Stimulated activated naive CD8-positive, alpha-beta T cell treated with anti-CD3 and anti-CD28 coated beads, Interleukin-15, amount 100 ng/mL, for 72 hours (primary cell): ENCODE data around the gene CFAP157.

Source experiments
- ATAC-seq: fragments of 150-1000 bp; cut with Tn5 transposase; 2 replicates; pipeline ENCODE4 v1.10.0; 2021; ENCODE audit warnings: mild to moderate bottlenecking, moderate library complexity
- DNase-seq, 2 donors: peaks; one replicate each; pipeline ENCODE4 v3.0.0; 2021 to 2022
- H3K27ac Mint-ChIP-seq, 2 donors: one replicate each; pipeline ENCODE4 v1.8.0; 2022; ENCODE audit warnings: mild to moderate bottlenecking in 2 of 2, mixed read lengths in 2 of 2, moderate library complexity in 2 of 2
- H3K27me3 Mint-ChIP-seq: one replicate; pipeline ENCODE4 v1.8.0; 2022; ENCODE audit warnings: mixed read lengths
- H3K4me1 Mint-ChIP-seq: one replicate; pipeline ENCODE4 v1.8.0; 2022; ENCODE audit warnings: mild to moderate bottlenecking, mixed read lengths
- H3K4me3 Mint-ChIP-seq, 2 donors: one replicate each; pipeline ENCODE4 v1.8.0; 2022; ENCODE audit warnings: mild to moderate bottlenecking in 2 of 2, mixed read lengths in 2 of 2, moderate library complexity in 1 of 2
- H3K9me3 Mint-ChIP-seq, 2 donors: one replicate each; pipeline ENCODE4 v1.8.0; 2022; ENCODE audit warnings: mixed read lengths in 2 of 2

Gene CFAP157

DNA sequence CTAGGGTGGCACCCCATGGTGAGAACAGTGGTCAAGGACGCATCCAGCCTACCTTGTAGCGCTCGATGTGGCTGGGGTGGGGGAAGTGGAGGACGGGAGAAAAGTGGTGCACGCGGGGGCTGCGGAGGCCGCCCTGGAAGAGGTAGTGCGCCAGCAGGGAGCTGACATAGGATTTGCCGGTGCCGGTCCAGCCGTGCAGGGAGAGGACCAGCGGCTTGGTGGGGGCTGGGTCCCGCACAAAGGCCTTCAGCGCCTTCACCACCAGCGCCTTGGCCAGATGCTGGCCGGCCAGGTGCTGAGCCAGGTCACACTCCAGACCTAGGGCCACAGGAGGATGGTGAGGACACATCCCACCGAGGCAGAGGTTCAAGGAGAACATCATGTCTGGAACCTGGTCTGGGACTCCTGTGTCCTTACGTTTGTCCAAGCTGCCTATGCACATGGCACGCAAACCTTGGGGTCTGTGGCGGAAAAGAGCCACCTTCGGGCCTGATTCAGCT is 27.5 kb downstream of the CFAP157 start:
- Mint-ChIP-seq H3K9me3 (no peaks in the 10 kb centered on the region), H3K27ac (peak overlapping the region in 1 of 2 donors; percentile 83), H3K4me3 (peak overlapping the region; percentile 76 to 85), H3K27me3 (no peaks in the 10 kb centered on the region), H3K4me1 (peaks cover 11% of the 10 kb centered on the region)
- ATAC-seq (no peak), DNase-seq (no peak)

DNA sequence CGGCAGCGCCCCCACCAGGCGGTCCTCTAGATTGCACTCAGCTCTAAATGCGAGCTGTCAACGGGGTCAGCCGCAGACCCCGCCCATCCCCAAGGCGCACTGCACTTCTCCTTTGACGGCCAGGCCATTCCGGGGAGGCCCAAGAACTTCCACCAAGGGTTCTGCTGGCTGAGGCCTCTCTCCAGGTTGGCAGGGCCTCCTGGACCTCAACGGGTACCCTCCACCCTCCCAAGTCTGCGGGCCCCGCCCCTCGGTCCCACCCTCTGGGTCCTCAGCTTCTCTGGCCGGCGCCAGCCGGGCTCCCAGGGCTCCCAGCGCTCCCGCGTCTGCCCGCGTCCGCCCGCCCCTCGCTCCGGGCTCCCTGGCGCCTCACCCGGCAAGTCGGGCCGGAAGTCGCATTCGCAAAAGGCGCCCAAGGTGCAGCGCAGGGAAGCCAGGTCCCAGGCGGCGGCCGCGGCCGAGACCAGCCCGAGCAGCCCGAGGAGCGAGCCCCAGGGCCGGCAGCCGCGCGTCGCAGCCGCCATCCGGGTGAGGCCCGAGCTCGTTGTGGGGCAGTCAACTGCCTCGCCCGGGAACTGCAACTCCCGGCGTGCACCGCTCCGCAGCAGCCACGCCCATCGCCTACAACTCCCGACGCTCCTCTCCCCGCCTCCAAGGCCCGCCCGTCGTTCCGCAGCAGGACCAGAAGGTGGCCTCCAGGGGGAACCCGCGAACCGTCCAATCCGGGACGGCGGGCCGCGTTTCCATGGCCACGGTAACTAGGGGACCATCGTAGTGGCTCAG is 28.1 kb downstream of the CFAP157 start, which contains the start of gene TOR2A:
TOR2A (minus strand) TSS at position 548 of the 783 bp plus-strand sequence; CDS start at position 524, 24 bp downstream.
- DNase-seq (peak; percentile 97 to 98), ATAC-seq (peak; percentile 92)
- Mint-ChIP-seq H3K27ac (peak within 1 kb of the TSS; percentile 80 to 89), H3K4me1 (peaks cover 11% of the 10 kb centered on the region), H3K27me3 (no peaks in the 10 kb centered on the region), H3K9me3 (no peaks in the 10 kb centered on the region), H3K4me3 (peak within 1 kb of the TSS; percentile 76 to 85)

DNA sequence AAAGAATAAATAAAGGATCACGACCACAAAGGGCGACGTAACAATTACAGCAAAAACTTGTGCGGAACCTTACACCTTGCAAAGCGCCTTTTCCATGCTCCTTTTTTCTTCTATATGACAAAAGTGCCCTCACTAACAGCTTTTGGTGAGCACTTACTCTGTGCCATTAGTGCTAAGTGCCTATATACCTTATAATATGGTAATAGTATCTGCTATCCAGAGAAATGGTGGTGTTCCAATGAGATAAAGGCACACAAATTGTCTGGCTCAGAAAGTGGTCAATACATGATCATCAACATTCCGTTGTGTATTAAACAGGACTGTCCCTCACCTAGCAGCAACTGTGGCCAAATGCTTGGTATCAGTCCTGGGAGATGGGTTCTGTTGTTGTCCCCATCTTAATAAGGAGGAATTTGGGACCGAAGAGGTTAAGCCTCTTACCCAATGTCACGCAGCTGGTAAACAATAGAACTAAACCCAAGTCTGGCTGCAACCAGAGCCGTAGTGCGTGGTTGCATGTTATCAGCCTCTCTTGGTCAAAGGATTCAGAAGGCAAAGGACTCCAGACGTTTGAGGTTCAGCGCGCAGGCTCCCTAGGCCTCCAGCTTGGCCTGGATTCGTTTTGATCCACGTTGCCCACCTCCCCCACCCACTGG is 28.9 kb downstream of the CFAP157 start:
- ATAC-seq = no peak
- Mint-ChIP-seq H3K9me3 (no peaks in the 10 kb centered on the region), H3K4me3 (peak overlapping the region; percentile 76 to 85), H3K27me3 (no peaks in the 10 kb centered on the region), H3K27ac (peak overlapping the region; percentile 80 to 89), H3K4me1 (peaks cover 11% of the 10 kb centered on the region)
- DNase-seq = no peak

DNA sequence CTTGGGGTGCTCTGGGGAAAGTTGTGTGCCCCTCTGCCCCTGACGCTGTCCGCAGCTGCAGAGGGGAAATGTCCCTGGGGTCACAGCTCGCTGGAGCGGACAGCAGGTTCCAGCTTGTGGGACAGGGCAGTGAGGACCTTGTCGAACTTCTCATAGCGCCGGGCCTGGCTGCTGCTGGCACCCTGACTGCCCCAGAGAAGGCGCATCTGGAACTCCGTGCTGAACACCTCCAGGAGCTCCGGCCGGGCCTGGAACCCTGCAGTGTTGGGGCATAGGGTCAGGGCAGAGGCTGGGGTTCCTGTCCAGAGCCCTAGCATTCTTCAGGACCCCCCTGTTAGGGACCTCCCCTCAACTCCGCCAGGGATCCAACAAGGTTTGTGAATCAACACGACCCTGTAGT is 31.9 kb downstream of the CFAP157 start:
- Mint-ChIP-seq H3K27ac (no peak overlapping the region), H3K4me1 (peaks cover 8% of the 10 kb centered on the region), H3K4me3 (no peak overlapping the region), H3K27me3 (no peaks in the 10 kb centered on the region), H3K9me3 (no peaks in the 10 kb centered on the region)
- ATAC-seq (no peak), DNase-seq (no peak)

DNA sequence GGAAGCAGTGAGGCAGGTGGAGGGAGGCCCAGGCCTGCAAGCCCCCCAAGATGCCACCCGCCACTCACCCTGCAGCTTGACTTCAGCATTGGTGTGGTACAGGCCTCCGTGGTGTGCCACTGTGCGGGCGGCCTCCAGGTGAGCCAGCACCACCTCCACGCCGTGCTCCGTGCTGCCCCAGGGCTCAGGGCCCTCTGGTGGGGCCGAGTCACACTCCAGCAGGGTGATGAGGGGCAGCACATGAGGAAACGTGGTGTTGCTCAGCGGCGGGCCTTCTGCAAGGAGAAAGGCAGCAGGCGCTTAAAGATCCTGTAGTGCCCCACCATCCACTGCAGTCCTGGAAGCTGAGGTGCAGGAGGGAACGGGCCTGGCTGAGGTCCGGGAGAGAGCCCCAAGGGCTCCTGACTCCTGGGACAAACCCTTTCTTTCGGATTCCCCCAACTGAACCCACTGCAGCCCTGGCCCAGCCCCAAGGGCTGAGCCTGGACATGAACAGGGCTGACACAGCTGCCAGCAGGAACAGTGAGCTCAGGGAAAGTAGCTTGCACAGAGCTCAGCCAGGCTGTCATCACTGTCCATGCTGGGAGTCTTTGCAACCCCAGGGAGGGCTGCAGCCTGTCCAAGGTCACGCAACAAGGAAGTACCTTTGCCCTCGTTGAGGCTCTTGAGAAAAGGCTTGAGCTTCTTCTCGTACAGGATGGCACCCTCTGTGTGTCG is 33.0 kb downstream of the CFAP157 start:
- Mint-ChIP-seq H3K27ac (no peak overlapping the region), H3K4me3 (no peak overlapping the region), H3K9me3 (no peaks in the 10 kb centered on the region), H3K4me1 (no peaks in the 10 kb centered on the region), H3K27me3 (no peaks in the 10 kb centered on the region)
- DNase-seq (no peak), ATAC-seq (no peak)

GRCh38 chr9:127741831-127742434 is 35.1 kb downstream of the CFAP157 start:
- Mint-ChIP-seq H3K9me3 (no peaks in the 10 kb centered on the region), H3K27me3 (no peaks in the 10 kb centered on the region), H3K27ac (peak overlapping the region in 1 of 2 donors; percentile 94), H3K4me3 (no peak overlapping the region), H3K4me1 (peaks cover 5% of the 10 kb centered on the region)
- ATAC-seq (no peak), DNase-seq (no peak)

- peak; percentile 28 for ATAC-seq
- no peak overlapping the region for H3K4me3 Mint-ChIP-seq
- no peaks in the 10 kb centered on the region for H3K9me3 Mint-ChIP-seq
- H3K27ac Mint-ChIP-seq = peak overlapping the region in 1 of 2 donors; percentile 75
- peaks cover 11% of the 10 kb centered on the region for H3K4me1 Mint-ChIP-seq
- DNase-seq = no peak
- no peaks in the 10 kb centered on the region for H3K27me3 Mint-ChIP-seq
These were observed 35.8 kb downstream of the CFAP157 start for GRCh38 chr9:127742435-127743088.

GRCh38 chr9:127744398-127745110 is 37.8 kb downstream of the CFAP157 start:
- Mint-ChIP-seq H3K9me3 (no peaks in the 10 kb centered on the region), H3K4me3 (no peak overlapping the region), H3K4me1 (peaks cover 30% of the 10 kb centered on the region), H3K27ac (peak overlapping the region in 1 of 2 donors; percentile 58), H3K27me3 (no peaks in the 10 kb centered on the region)
- DNase-seq = no peak
- ATAC-seq = no peak

DNA sequence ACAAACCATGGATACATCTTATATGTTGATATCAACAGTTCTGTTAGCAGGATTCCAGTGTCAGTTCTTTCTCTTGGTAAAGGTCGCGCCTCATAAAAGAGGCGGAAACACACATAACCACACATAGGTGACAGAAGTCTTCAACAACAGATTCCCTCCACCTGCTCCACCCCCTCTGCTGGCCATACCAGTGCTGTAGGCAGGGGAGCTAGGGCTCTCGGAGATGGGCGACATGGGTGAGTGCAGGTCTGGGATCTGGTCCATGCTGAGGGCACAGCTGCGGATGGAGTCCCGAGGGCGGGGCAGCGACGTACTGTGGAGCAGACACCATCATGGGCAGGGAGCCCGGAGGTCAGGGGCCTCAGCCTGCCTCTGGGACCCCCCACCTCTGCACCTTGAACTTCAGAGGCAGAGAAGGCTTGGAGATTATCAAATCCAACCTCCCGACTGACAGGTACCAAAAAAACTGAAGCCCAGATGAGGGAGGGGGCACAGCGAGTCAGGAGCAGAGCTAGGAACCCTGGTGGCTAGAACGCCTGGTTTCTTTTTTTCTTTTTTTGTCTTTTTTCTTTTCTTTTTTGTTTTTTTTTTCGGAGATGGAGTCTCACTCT is 40.3 kb downstream of the CFAP157 start:
- peak overlapping the region in 1 of 2 donors; percentile 42 for H3K27ac Mint-ChIP-seq
- DNase-seq = no peak
- peak overlapping the region; percentile 29 to 71 for H3K4me3 Mint-ChIP-seq

GRCh38 chr9:127749090-127749787 is 42.5 kb downstream of the CFAP157 start:
- no peak for ATAC-seq
- Mint-ChIP-seq H3K27me3 (no peaks in the 10 kb centered on the region), H3K9me3 (no peaks in the 10 kb centered on the region), H3K4me3 (no peak overlapping the region), H3K4me1 (peaks cover 40% of the 10 kb centered on the region), H3K27ac (no peak overlapping the region)
- no peak for DNase-seq

More for the DNA sequence above, 40.3 kb downstream of the CFAP157 start:
- H3K9me3 Mint-ChIP-seq = no peaks in the 10 kb centered on the region
- peak; percentile 71 for ATAC-seq
- H3K27me3 Mint-ChIP-seq = no peaks in the 10 kb centered on the region
- H3K4me1 Mint-ChIP-seq = peaks cover 35% of the 10 kb centered on the region

GRCh38 chr9:127751269-127752054 is 44.7 kb downstream of the CFAP157 start:
- H3K9me3 Mint-ChIP-seq = no peaks in the 10 kb centered on the region
- H3K27ac Mint-ChIP-seq = peak overlapping the region in 1 of 2 donors; percentile 82
- peaks cover 39% of the 10 kb centered on the region for H3K4me1 Mint-ChIP-seq
- H3K4me3 Mint-ChIP-seq = no peak overlapping the region
- no peaks in the 10 kb centered on the region for H3K27me3 Mint-ChIP-seq
- DNase-seq (no peak), ATAC-seq (no peak)

GRCh38 chr9:127753148-127753547 is 46.4 kb downstream of the CFAP157 start:
- Mint-ChIP-seq H3K4me3 (no peak overlapping the region), H3K9me3 (no peaks in the 10 kb centered on the region), H3K4me1 (peaks cover 22% of the 10 kb centered on the region), H3K27me3 (no peaks in the 10 kb centered on the region), H3K27ac (no peak overlapping the region)
- DNase-seq (no peak), ATAC-seq (no peak)

DNA sequence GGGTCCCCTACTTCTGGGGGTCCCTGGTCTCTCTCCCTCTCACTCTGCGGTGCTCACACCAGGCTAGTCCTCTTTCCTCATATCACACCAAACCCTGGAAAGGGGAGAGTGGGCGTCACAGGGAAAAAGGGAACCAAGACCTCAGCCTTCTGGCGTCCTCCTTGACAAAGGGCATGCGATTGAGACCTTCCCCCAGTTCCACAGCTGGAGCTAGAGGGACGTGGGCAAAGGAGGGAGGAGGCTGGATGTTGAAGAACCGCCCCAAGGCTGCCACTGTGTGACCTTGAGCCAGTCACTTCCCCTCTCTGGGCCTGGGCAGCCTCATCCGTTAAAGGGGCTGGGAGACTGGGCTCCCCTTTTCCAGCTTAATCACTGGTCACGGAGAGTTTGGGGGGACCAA is 46.8 kb downstream of the CFAP157 start:
- Mint-ChIP-seq H3K4me1 (peaks cover 20% of the 10 kb centered on the region), H3K9me3 (no peaks in the 10 kb centered on the region), H3K27me3 (no peaks in the 10 kb centered on the region), H3K27ac (no peak overlapping the region), H3K4me3 (no peak overlapping the region)
- no peak for DNase-seq
- ATAC-seq = no peak
